Stimulated activated naive B cell treated with anti-CD40 and anti-IgM and Interleukin-4, amounts not matched to agents 10 μg/mL and 1 μg/mL and 100 μg/mL, for 72 hours (primary cell): ENCODE data around the gene LMAN2L.

Source experiments
- ATAC-seq, 2 donors: fragments of 150-1000 bp; cut with Tn5 transposase; replicated peaks; 2 replicates each; pipeline ENCODE4 v1.10.0; 2021; ENCODE audit warnings: moderate library complexity in 1 of 2
- DNase-seq: peaks from one replicate; pipeline ENCODE4 v3.0.0; 2021
- H3K27ac Mint-ChIP-seq: one replicate; pipeline ENCODE4 v1.8.0; 2022; ENCODE audit warnings: mild to moderate bottlenecking, mixed read lengths
- H3K27me3 Mint-ChIP-seq, 2 donors: one replicate each; pipeline ENCODE4 v1.8.0; 2022; ENCODE audit warnings: mixed read lengths in 2 of 2
- H3K36me3 Mint-ChIP-seq, 2 donors: one replicate each; pipeline ENCODE4 v1.8.0; 2022; ENCODE audit warnings: mixed read lengths in 2 of 2, mild to moderate bottlenecking in 1 of 2
- H3K4me1 Mint-ChIP-seq, 2 donors: one replicate each; pipeline ENCODE4 v1.8.0; 2022; ENCODE audit warnings: mixed read lengths in 2 of 2, mild to moderate bottlenecking in 1 of 2
- H3K4me3 Mint-ChIP-seq, 2 donors: one replicate each; pipeline ENCODE4 v1.8.0; 2022; ENCODE audit warnings: mild to moderate bottlenecking in 2 of 2, mixed read lengths in 2 of 2, moderate library complexity in 1 of 2
- H3K9me3 Mint-ChIP-seq, 2 donors: one replicate each; pipeline ENCODE4 v1.8.0; 2022; ENCODE audit warnings: mixed read lengths in 2 of 2, mild to moderate bottlenecking in 1 of 2

The LMAN2L gene

GRCh38 chr2:96767135-96767871, 27.4 kb upstream of the LMAN2L start:
- ATAC-seq (no peak), DNase-seq (no peak)
- Mint-ChIP-seq H3K27me3 (no peaks in the 10 kb centered on the region), H3K4me1 (peaks cover 58 to 78% of the 10 kb centered on the region in 2 donors), H3K36me3 (peaks cover 9 to 12% of the 10 kb centered on the region in 2 donors), H3K27ac (peak overlapping the region; percentile 77), H3K4me3 (peak overlapping the region in 1 of 2 donors; percentile 11), H3K9me3 (no peaks in the 10 kb centered on the region)

- Mint-ChIP-seq H3K9me3 (no peaks in the 10 kb centered on the region), H3K27ac (peak overlapping the region; percentile 14), H3K4me3 (peak overlapping the region; percentile 73 to 82), H3K36me3 (peaks cover 8 to 12% of the 10 kb centered on the region in 2 donors), H3K4me1 (peaks cover 65 to 93% of the 10 kb centered on the region in 2 donors), H3K27me3 (no peaks in the 10 kb centered on the region)
- ATAC-seq, result peak in 1 of 2 donors; percentile 19
- DNase-seq, result no peak
These were observed 24.4 kb upstream of the LMAN2L start for GRCh38 chr2:96764253-96764637.

DNA sequence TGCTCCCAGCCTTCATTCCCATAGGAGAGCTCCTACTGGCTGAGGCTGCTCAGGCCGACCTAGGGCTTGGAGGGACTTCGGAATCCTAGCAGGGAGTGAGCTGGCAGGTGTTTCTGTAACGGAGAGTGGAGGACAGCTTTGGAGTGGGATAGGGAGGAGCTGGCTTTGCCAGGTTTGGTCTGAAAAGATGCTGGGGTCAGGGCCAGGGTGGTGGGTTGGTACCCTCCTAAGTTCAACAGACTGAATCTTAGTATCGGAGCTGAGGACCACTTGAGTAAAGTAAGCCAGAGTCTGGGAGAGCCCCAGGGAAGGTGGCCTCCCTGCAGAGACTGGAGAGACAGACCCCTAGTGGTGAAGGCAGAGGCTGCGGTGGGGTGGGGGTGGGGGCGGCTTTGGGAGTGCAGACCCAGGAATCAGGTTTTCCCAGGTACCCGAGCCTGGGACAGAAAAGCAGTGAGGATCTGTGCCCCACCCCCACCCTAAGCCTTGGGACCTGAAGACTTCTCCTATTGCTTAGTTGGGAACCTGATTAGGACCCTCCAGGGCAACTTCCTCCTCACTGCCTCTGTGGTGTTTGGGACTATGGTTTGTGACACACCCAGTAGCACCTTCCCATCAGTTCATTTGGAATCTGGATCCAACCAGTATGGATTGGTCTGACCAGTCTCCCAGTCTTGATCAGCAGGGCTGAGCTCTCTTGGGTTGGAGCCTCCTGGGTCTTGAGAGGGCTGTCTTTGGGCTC, 23.8 kb upstream of the LMAN2L start:
- Mint-ChIP-seq H3K4me3 (peak overlapping the region; percentile 82 to 86), H3K27ac (peak overlapping the region; percentile 37), H3K9me3 (no peaks in the 10 kb centered on the region), H3K4me1 (peaks cover 63 to 87% of the 10 kb centered on the region in 2 donors), H3K36me3 (peaks cover 7 to 11% of the 10 kb centered on the region in 2 donors), H3K27me3 (no peaks in the 10 kb centered on the region)
- DNase-seq (no peak), ATAC-seq (no peak)

GRCh38 chr2:96762529-96763311, 22.9 kb upstream of the LMAN2L start:
- ATAC-seq (no peak), DNase-seq (no peak)
- Mint-ChIP-seq H3K27me3 (no peaks in the 10 kb centered on the region), H3K9me3 (no peaks in the 10 kb centered on the region), H3K4me3 (peak overlapping the region; percentile 82 to 86), H3K27ac (peak overlapping the region; percentile 56), H3K4me1 (peaks cover 55 to 77% of the 10 kb centered on the region in 2 donors), H3K36me3 (peaks cover 4 to 5% of the 10 kb centered on the region in 2 donors)

DNA sequence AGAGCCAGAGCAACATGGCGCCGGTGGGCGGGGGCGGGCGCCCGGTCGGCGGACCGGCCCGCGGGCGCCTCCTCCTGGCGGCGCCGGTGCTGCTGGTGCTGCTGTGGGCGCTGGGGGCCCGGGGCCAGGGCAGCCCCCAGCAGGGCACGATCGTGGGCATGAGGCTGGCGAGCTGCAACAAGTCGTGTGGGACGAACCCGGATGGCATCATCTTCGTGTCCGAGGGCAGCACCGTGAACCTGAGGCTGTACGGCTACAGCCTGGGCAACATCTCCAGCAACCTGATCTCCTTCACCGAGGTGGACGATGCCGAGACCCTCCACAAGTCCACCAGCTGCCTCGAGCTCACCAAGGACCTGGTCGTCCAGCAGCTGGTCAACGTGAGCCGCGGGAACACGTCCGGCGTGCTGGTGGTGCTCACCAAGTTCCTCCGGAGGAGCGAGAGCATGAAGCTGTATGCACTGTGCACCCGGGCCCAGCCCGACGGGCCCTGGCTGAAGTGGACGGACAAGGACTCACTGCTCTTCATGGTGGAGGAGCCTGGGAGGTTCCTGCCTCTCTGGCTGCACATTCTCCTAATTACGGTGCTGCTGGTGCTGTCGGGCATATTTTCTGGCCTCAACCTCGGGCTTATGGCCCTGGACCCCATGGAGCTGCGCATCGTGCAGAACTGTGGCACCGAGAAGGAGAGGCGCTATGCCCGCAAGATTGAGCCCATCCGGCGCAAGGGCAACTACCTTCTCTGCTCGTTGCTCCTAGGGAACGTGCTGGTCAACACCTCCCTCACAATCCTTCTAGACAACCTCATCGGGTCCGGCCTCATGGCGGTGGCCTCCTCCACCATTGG, 21.3 kb upstream of the LMAN2L start:
- peak; percentile 69 to 78 for ATAC-seq
- Mint-ChIP-seq H3K27ac (peak overlapping the region; percentile 93), H3K4me1 (peaks cover 42 to 62% of the 10 kb centered on the region in 2 donors), H3K27me3 (no peaks in the 10 kb centered on the region), H3K9me3 (no peaks in the 10 kb centered on the region), H3K36me3 (no peaks in the 10 kb centered on the region), H3K4me3 (peak overlapping the region; percentile 82 to 86)
- DNase-seq, result no peak

DNA sequence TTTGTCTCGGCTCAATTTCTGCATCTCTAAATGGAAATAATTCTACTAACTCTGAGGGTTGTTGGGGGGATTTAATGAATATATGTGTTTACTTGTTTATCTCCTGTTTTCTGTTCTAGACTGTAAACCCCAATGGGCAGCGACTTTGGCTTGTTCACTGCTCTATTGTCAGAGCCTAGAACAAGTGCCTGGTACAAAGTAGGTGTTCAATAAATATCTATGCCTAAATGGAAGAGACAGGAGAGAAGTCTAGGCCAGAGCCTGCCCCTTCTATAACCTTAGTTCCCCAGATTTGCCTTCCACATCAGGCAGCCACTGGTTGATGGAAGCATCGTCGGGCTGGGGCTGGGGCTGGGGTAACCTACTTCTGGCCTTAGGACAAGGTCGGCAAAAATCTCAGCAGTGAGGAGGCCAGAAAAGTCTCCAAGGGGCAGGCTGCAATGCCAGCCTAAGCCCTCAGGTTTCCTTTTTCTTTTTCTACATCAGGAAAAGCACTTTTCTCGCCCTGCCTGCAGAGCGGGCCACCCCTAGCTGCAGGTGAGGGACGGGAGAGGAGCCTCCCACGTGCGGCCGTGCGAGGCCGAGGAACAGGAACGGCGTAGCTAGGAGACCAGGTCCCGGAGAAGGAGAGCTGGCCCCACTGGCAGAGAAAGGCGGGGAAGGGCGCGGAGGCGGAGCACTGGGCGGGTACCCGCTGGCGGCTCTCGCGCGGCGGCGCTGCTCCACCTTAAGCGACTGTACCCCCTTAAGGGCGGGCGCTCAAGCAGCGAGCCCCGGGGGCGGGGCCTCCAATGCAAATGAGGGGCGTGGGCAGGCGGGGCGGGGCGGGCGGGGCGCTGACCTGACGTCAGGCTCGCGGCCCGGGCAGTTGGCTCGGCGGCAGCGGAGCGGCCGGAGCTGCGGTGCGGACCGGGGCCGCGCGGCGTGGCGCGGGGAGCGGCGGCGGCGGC, 20.4 kb upstream of the LMAN2L start, which contains the start of gene CNNM4:
TSS of gene CNNM4 (plus strand) at position 867 of the 950 bp plus-strand sequence. CDS start 98 bp downstream, outside the sequence.
- DNase-seq, result peak; percentile 82
- no peaks in the 10 kb centered on the region for H3K9me3 Mint-ChIP-seq
- H3K36me3 Mint-ChIP-seq, result no peaks in the 10 kb centered on the region
- peak within 1 kb of the TSS; percentile 93 for H3K27ac Mint-ChIP-seq
- peaks cover 42 to 55% of the 10 kb centered on the region in 2 donors for H3K4me1 Mint-ChIP-seq
- H3K4me3 Mint-ChIP-seq, result peak within 1 kb of the TSS; percentile 91 to 93
- peak; percentile 88 to 91 for ATAC-seq
- no peaks in the 10 kb centered on the region for H3K27me3 Mint-ChIP-seq

GRCh38 chr2:96759548-96759947, 19.7 kb upstream of the LMAN2L start:
- no peaks in the 10 kb centered on the region for H3K9me3 Mint-ChIP-seq
- peaks cover 41 to 48% of the 10 kb centered on the region in 2 donors for H3K4me1 Mint-ChIP-seq
- H3K36me3 Mint-ChIP-seq, result no peaks in the 10 kb centered on the region
- peak overlapping the region in 1 of 2 donors; percentile 93 for H3K4me3 Mint-ChIP-seq
- H3K27ac Mint-ChIP-seq, result peak overlapping the region; percentile 37
- no peaks in the 10 kb centered on the region for H3K27me3 Mint-ChIP-seq
- no peak for DNase-seq
- no peak for ATAC-seq

- Mint-ChIP-seq H3K27me3 (no peaks in the 10 kb centered on the region), H3K9me3 (no peaks in the 10 kb centered on the region), H3K4me3 (no peak overlapping the region), H3K36me3 (no peaks in the 10 kb centered on the region), H3K27ac (no peak overlapping the region), H3K4me1 (peaks cover 36 to 42% of the 10 kb centered on the region in 2 donors)
- DNase-seq, result no peak
- no peak for ATAC-seq
These were observed 19.1 kb upstream of the LMAN2L start for GRCh38 chr2:96758987-96759386.

- Mint-ChIP-seq H3K27me3 (no peaks in the 10 kb centered on the region), H3K27ac (no peak overlapping the region), H3K36me3 (no peaks in the 10 kb centered on the region), H3K4me1 (peaks cover 23 to 27% of the 10 kb centered on the region in 2 donors), H3K4me3 (no peak overlapping the region), H3K9me3 (no peaks in the 10 kb centered on the region)
- DNase-seq, result no peak
- ATAC-seq, result no peak
These were observed 17.6 kb upstream of the LMAN2L start for GRCh38 chr2:96757477-96757860.

DNA sequence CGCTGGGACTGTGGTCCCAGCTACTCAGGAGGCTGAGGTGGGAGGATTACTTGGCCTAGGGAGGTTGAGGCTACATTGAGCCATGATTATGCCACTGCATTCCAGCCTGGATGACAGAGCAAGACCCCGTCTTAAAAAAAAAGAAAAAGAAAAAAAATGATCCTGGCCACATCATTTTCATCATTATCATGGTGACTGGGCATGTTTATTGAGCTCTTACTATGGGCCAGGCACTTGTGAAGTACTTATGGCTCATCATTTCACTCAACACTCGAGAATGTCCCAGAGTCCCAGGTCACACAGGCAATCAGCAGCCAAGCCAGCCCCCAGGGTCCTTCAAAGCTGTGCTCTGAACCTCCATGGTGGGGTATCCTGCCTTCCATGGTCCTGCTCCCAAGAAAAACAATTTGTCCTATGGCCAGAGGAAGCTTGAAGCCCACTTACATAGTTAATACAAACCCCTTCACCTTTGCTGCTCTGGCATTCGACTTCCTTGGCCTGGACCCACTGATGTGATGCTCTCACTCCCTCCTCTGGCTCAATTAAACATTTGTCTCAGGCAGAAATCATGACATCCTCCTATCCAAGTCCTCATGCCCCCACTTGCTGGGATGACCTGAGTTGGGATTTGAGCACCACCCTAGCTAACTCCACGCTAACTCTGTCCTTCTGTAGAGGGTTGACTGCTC, 17.1 kb upstream of the LMAN2L start:
- ATAC-seq, result no peak
- H3K36me3 Mint-ChIP-seq, result no peaks in the 10 kb centered on the region
- H3K27me3 Mint-ChIP-seq, result no peaks in the 10 kb centered on the region
- no peak overlapping the region for H3K27ac Mint-ChIP-seq
- H3K9me3 Mint-ChIP-seq, result no peaks in the 10 kb centered on the region
- peaks cover 18 to 22% of the 10 kb centered on the region in 2 donors for H3K4me1 Mint-ChIP-seq
- H3K4me3 Mint-ChIP-seq, result no peak overlapping the region
- DNase-seq, result no peak

- H3K9me3 Mint-ChIP-seq, result no peaks in the 10 kb centered on the region
- ATAC-seq, result no peak
- H3K4me3 Mint-ChIP-seq, result no peak overlapping the region
- no peaks in the 10 kb centered on the region for H3K27me3 Mint-ChIP-seq
- DNase-seq, result no peak
- H3K4me1 Mint-ChIP-seq, result no peaks in the 10 kb centered on the region
- H3K27ac Mint-ChIP-seq, result no peak overlapping the region
- no peaks in the 10 kb centered on the region for H3K36me3 Mint-ChIP-seq
These were observed 14.5 kb upstream of the LMAN2L start for GRCh38 chr2:96754317-96754716.

DNA sequence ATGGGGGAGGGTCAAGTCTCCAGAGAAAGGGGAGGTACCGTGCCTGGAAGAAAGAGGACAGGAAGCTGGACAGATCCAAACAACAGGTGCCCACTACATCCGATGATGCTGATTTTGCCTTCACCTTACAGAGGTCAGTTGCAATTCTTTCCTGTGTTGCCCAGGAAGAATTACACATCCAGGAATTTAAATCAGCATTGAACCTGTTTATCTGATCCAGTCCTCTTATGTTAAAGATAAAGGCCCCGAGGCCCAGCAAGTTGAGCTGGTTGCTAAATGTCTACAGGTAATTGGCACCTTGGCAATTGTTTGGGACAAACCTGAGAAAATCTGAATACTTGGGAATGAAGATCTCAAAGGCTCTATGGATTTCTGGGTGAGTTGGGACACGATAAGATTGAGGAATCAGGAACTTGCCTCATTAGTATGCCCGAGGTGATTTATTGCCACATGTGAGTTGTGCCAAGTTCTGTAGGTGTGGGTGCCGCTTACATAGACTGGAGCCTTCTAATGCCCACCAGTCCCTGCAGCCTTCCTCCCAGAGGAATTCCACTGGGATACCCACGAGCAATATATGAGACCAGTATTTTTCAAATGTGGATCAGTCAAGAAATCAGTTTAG, 13.9 kb upstream of the LMAN2L start:
- no peaks in the 10 kb centered on the region for H3K27me3 Mint-ChIP-seq
- DNase-seq (no peak), ATAC-seq (no peak)
- no peaks in the 10 kb centered on the region for H3K36me3 Mint-ChIP-seq
- H3K27ac Mint-ChIP-seq, result no peak overlapping the region
- no peaks in the 10 kb centered on the region for H3K9me3 Mint-ChIP-seq
- H3K4me3 Mint-ChIP-seq, result no peak overlapping the region
- H3K4me1 Mint-ChIP-seq, result no peaks in the 10 kb centered on the region
